ENCODE measurements around the gene ACTG1. TPM values are rescaled to one million over a fixed set of nuclear protein-coding genes. Genes with fewer than 3 reads are reported as not detected.

ACTG1 gene
- total and polyA plus RNA-seq, 4 donors = 347 to 1,699 (median 1,282) TPM

GRCh38 chr17:81523402-81524038, 10.9 kb upstream of the ACTG1 start:
- no peak overlapping the region for H3K9ac ChIP-seq (ENCODE audit: low read depth in 1 of 2, low read length in 2 of 2)
- H3K27ac ChIP-seq (ENCODE audit: low read depth in 1 of 2, low read length in 2 of 2) = no peak overlapping the region
- H3K36me3 ChIP-seq (ENCODE audit: control insufficient read depth in 4 of 4, insufficient read depth in 3 of 4, low read depth in 1 of 4, low read length in 3 of 4) = no peaks in the 10 kb centered on the region
- TF ChIP-seq RAD21 (IDR thresholded peaks at IDR 0.05) (no peak), NR2F2 (IDR thresholded peaks at IDR 0.05) (no peak), REST (IDR thresholded peaks at IDR 0.05) (no peak), FOXA2 (IDR thresholded peaks at IDR 0.05) (no peak), TAF1 (conservative IDR thresholded peaks at IDR 0.05) (no peak), HNF4G (IDR thresholded peaks at IDR 0.05) (no peak), MAX (IDR thresholded peaks at IDR 0.05) (no peak), EGR1 (IDR thresholded peaks at IDR 0.05; ENCODE audit: low read depth in 2 of 2) (no peak), YY1 (IDR thresholded peaks at IDR 0.05) (no peak), JUND (IDR thresholded peaks at IDR 0.05) (no peak)
- WGBS = 54% methylated on average over 17 of the region's 17 CpGs
- no peaks in the 10 kb centered on the region for H3K27me3 ChIP-seq (ENCODE audit: control insufficient read depth in 4 of 4, insufficient read depth in 4 of 4, low read length in 3 of 4)
- no peak for DNase-seq (ENCODE audit: low spot score)
- H3K4me3 ChIP-seq (ENCODE audit: low read depth in 1 of 3, low read length in 3 of 3) = no peak overlapping the region
- peaks cover 2 to 13% (median 8%) of the 10 kb centered on the region in 4 donors for H3K4me1 ChIP-seq (ENCODE audit: control insufficient read depth in 4 of 4, insufficient read depth in 4 of 4, low read length in 3 of 4)
- H3K9me3 ChIP-seq (ENCODE audit: control insufficient read depth in 4 of 4, low read length in 3 of 4) = no peaks in the 10 kb centered on the region

GRCh38 chr17:81522491-81523401, 10.1 kb upstream of the ACTG1 start:
- WGBS = 77% methylated on average over 26 of the region's 26 CpGs
- TF ChIP-seq ZBTB33 (IDR thresholded peaks at IDR 0.05) (no peak), JUND (IDR thresholded peaks at IDR 0.05) (no peak), GABPA (IDR thresholded peaks at IDR 0.05 in 1 of 2, conservative IDR thresholded peaks at IDR 0.05 in 1 of 2) (no peak), FOXA1 (IDR thresholded peaks at IDR 0.05) (no peak), ATF3 (IDR thresholded peaks at IDR 0.05) (no peak), MAX (IDR thresholded peaks at IDR 0.05) (no peak), REST (IDR thresholded peaks at IDR 0.05) (no peak), CTCF (IDR thresholded peaks at IDR 0.05; ENCODE audit: low read depth, low read length, missing input control) (no peak), NR2F2 (IDR thresholded peaks at IDR 0.05) (no peak)
- no peaks in the 10 kb centered on the region for H3K9me3 ChIP-seq (ENCODE audit: control insufficient read depth in 4 of 4, low read length in 3 of 4)
- peaks cover 2 to 19% (median 8%) of the 10 kb centered on the region in 4 donors for H3K4me1 ChIP-seq (ENCODE audit: control insufficient read depth in 4 of 4, insufficient read depth in 4 of 4, low read length in 3 of 4)
- H3K36me3 ChIP-seq (ENCODE audit: control insufficient read depth in 4 of 4, insufficient read depth in 3 of 4, low read depth in 1 of 4, low read length in 3 of 4) = no peaks in the 10 kb centered on the region
- H3K4me3 ChIP-seq (ENCODE audit: low read depth in 1 of 3, low read length in 3 of 3) = no peak overlapping the region
- H3K9ac ChIP-seq (ENCODE audit: low read depth in 1 of 2, low read length in 2 of 2) = no peak overlapping the region
- H3K27me3 ChIP-seq (ENCODE audit: control insufficient read depth in 4 of 4, insufficient read depth in 4 of 4, low read length in 3 of 4) = no peaks in the 10 kb centered on the region
- no peak overlapping the region for H3K27ac ChIP-seq (ENCODE audit: low read depth in 1 of 2, low read length in 2 of 2)
- no peak for DNase-seq (ENCODE audit: low spot score)
